PC-3 (cell line): Measurements from ENCODE around the gene ALG13. TPM values are rescaled to one million over a fixed set of nuclear protein-coding genes. Genes with fewer than 3 reads are reported as not detected.

Source experiments
- ATAC-seq: fragments of 200-7000 bp; cut with Tn5 transposase; 2 replicates; pipeline ENCODE4 v1.9.1; 2020; ENCODE audit warnings: mild to moderate bottlenecking, moderate library complexity
- BruUV-seq: library from RNA; stranded (reverse); fragments of 400-500 nt; replicated peaks from 2 replicates; lab custom pipeline; 2021; lab: Mats Ljungman, UMichigan
- CTCF ChIA-PET: fragments of 300-600 bp; sonication (Branson Sonifier 250); formaldehyde crosslinking; loops from one replicate; lab custom pipeline; 2022; ENCODE audit warnings: antibody characterized with exemption; lab: Charles Lee
- POLR2A ChIA-PET: fragments of 300-600 bp; sonication (Branson Sonifier 250); formaldehyde crosslinking; loops from one replicate; lab custom pipeline; 2022; ENCODE audit warnings: antibody characterized with exemption; ENCODE audit not compliant: unreplicated experiment; lab: Charles Lee
- DNase-seq: peaks from one replicate; pipeline ENCODE4 v3.0.0-alpha.2; 2015
- H2AFZ ChIP-seq: fragments of 300-600 bp; sonication (generic); 2 replicates; pipeline ENCODE4 v1.6.0; 2016; ENCODE audit warnings: antibody characterized with exemption, low read length
- H3F3A ChIP-seq: fragments of 300-600 bp; sonication (generic); one replicate; pipeline ENCODE4 v1.6.0; 2017; ENCODE audit warnings: antibody characterized with exemption, low read length, control low read depth, mild to moderate bottlenecking; ENCODE audit not compliant: unreplicated experiment
- H3K27ac ChIP-seq: fragments of 300-600 bp; sonication (generic); 2 replicates; pipeline ENCODE4 v1.5.1; 2016; ENCODE audit warnings: mild to moderate bottlenecking, low read length
- H3K27me3 ChIP-seq: fragments of 300-600 bp; sonication (generic); 2 replicates; pipeline ENCODE4 v1.6.1; 2016; ENCODE audit warnings: low read length, mixed read lengths
- H3K36me3 ChIP-seq: fragments of 300-600 bp; sonication (generic); 2 replicates; pipeline ENCODE4 v1.6.1; 2016; ENCODE audit warnings: low read depth, mixed run types, low read length, mixed read lengths
- H3K4me1 ChIP-seq: fragments of 300-600 bp; sonication (generic); 2 replicates; pipeline ENCODE4 v1.5.1; 2016; ENCODE audit warnings: low read length; ENCODE audit not compliant: insufficient read depth
- H3K4me2 ChIP-seq: fragments of 300-600 bp; sonication (generic); 2 replicates; pipeline ENCODE4 v1.6.0; 2016; ENCODE audit warnings: low read length
- H3K4me3 ChIP-seq: fragments of 300-600 bp; sonication (generic); 2 replicates; pipeline ENCODE4 v1.5.1; 2016; ENCODE audit warnings: mild to moderate bottlenecking, low read length, mixed read lengths
- H3K79me2 ChIP-seq: fragments of 300-600 bp; sonication (generic); 2 replicates; pipeline ENCODE4 v1.6.1; 2017; ENCODE audit warnings: low read length, mixed read lengths
- H3K9ac ChIP-seq: fragments of 300-600 bp; sonication (generic); 2 replicates; pipeline ENCODE4 v1.6.0; 2016; ENCODE audit warnings: mild to moderate bottlenecking, low read length
- H3K9me2 ChIP-seq: fragments of 300-600 bp; sonication (generic); replicated peaks from 2 replicates; pipeline ENCODE4 v1.6.1; 2016; ENCODE audit warnings: mixed run types, low read length, mixed read lengths
- H3K9me3 ChIP-seq: fragments of 300-600 bp; sonication (generic); 2 replicates; pipeline ENCODE4 v1.6.1; 2016; ENCODE audit warnings: low read length, mixed read lengths
- H4K20me1 ChIP-seq: fragments of 300-600 bp; sonication (generic); 2 replicates; pipeline ENCODE4 v1.6.1; 2016; ENCODE audit warnings: low read length, mixed read lengths
- CTCF ChIP-seq: fragments of 300-600 bp; sonication (generic); conservative IDR thresholded peaks from 2 replicates; pipeline ENCODE4 v1.5.1; 2017; ENCODE audit warnings: antibody characterized with exemption, low read depth, mild to moderate bottlenecking, low read length
- EZH2 ChIP-seq: fragments of 300-600 bp; sonication (generic); IDR thresholded peaks from one replicate; pipeline ENCODE4 v1.6.1; 2017; ENCODE audit warnings: antibody characterized with exemption, mild to moderate bottlenecking, low read length; ENCODE audit not compliant: unreplicated experiment
- EZH2phosphoT487 ChIP-seq: fragments of 300-600 bp; sonication (generic); IDR thresholded peaks from 2 replicates; pipeline ENCODE4 v1.6.1; 2018; ENCODE audit warnings: mild to moderate bottlenecking, antibody characterized with exemption, low read length, borderline replicate concordance
- intact Hi-C: fragments of 100-400 bp; cut with micrococcal nuclease; formaldehyde crosslinking; loops from 2 replicates; pipeline ENCODE4 v1.9.0; 2023
- total RNA-seq: library from RNA; depleted of rRNA; stranded (reverse); fragments of >200 nt; gene quantifications from 2 replicates; pipeline ENCODE4 v1.2.3, GENCODE V29; 2014

The ALG13 gene
- total RNA-seq, 1 experiment from 2014 or later = 101 TPM

DNA sequence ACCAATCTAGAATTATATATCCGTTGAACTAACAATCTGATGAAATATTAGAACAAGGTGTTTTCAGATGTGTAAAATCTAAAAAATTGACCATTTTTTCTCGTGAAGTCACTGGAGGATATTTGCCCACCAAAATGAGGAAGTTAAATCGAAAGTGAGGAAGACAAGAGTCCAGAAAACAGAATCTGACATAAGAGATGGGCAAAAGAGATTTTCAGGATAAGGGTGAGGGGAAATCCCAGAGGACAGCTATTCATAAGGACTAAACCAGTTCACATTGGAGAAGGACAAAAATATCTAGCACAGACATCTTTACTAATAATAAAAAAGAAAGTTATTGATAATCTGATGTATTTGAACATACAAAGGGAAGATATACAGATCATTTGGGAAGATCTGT lies 18.7 kb upstream of the ALG13 start:
- Histone ChIP-seq H3K4me2 (no peak overlapping the region), H3K79me2 (no peaks in the 10 kb centered on the region), H3K9ac (no peak overlapping the region), H3F3A (no peaks in the 10 kb centered on the region), H3K36me3 (no peaks in the 10 kb centered on the region), H3K27me3 (no peaks in the 10 kb centered on the region), H3K4me1 (no peaks in the 10 kb centered on the region), H3K9me3 (no peaks in the 10 kb centered on the region), H4K20me1 (no peaks in the 10 kb centered on the region), H3K9me2 (no peaks in the 10 kb centered on the region), H3K27ac (no peak overlapping the region), H2AFZ (no peak overlapping the region), H3K4me3 (no peak overlapping the region)
- intact Hi-C loops = no loop called here
- no peak for DNase-seq
- no peak for ATAC-seq
- no TSS peak for BruUV-seq
- ChIA-PET POLR2A (no interaction called here), CTCF (no interaction called here)
- no peak for TF ChIP-seq CTCF
- no peak for TF ChIP-seq EZH2
- no peak for TF ChIP-seq EZH2phosphoT487

DNA sequence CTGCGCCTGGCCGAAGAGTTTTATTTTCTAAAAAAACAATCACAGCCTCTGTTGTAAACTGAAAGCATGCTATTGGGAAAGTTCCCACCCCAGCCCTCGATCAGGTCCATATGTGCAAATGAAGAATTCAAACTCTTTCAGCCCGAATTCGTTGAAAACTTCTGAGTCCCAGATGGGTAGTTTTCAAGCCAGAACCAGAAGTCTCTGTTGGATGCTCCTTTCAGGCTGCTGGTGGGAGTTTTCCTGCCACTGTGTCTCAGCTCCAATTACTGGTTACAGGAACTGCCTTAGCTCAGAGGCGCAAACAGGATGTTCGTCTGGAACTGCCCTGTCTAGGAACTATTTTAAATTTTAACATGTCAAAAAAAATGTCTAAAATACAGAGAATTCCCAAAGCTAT lies 9.3 kb upstream of the ALG13 start:
- H3K27me3 ChIP-seq = no peaks in the 10 kb centered on the region
- H3K9ac ChIP-seq = no peak overlapping the region
- no peak overlapping the region for H3K4me3 ChIP-seq
- TF ChIP-seq EZH2 (no peak), EZH2phosphoT487 (no peak)
- intact Hi-C loops = no loop called here
- no peak overlapping the region for H3K4me2 ChIP-seq
- DNase-seq (no peak), ATAC-seq (no peak)
- H2AFZ ChIP-seq = no peak overlapping the region
- H3K9me3 ChIP-seq = no peaks in the 10 kb centered on the region
- CTCF ChIA-PET = no interaction called here
- H3K36me3 ChIP-seq = no peaks in the 10 kb centered on the region
- H4K20me1 ChIP-seq = no peaks in the 10 kb centered on the region
- no peaks in the 10 kb centered on the region for H3K79me2 ChIP-seq
- no TSS peak for BruUV-seq
- no peak overlapping the region for H3K27ac ChIP-seq
- H3K4me1 ChIP-seq = no peaks in the 10 kb centered on the region
- no peaks in the 10 kb centered on the region for H3K9me2 ChIP-seq
- no peaks in the 10 kb centered on the region for H3F3A ChIP-seq
- POLR2A ChIA-PET = no interaction called here

GRCh38 chrX:111687305-111687704 lies 6.3 kb downstream of the ALG13 start:
- Histone ChIP-seq H3K4me1 (peaks cover 6% of the 10 kb centered on the region), H3K4me3 (no peak overlapping the region), H3K27ac (no peak overlapping the region), H3K79me2 (peaks cover 17% of the 10 kb centered on the region), H3K9ac (no peak overlapping the region), H3F3A (no peaks in the 10 kb centered on the region), H3K4me2 (no peak overlapping the region), H3K9me3 (no peaks in the 10 kb centered on the region), H3K27me3 (no peaks in the 10 kb centered on the region), H4K20me1 (peaks cover 10% of the 10 kb centered on the region; the same call in 1 of the 2 replicates), H3K36me3 (peaks cover 45% of the 10 kb centered on the region), H2AFZ (no peak overlapping the region), H3K9me2 (no peaks in the 10 kb centered on the region)
- TF ChIP-seq CTCF = no peak
- no peak for TF ChIP-seq EZH2phosphoT487
- no peak for TF ChIP-seq EZH2
- BruUV-seq = no TSS peak
- ATAC-seq (no peak), DNase-seq (no peak)
- intact Hi-C loops = no loop called here
- POLR2A ChIA-PET = no interaction called here
- CTCF ChIA-PET = no interaction called here
